HEK293 (cell line): ENCODE measurements around the gene SLC7A10.
"Not testable (repeated sequence)": the region's sequence is repeated elsewhere in the genome, so short reads cannot be mapped to it uniquely, and the experiment has no call there.

Experiments used
- CTCF ChIA-PET: fragments of 350-600 bp; formaldehyde crosslinking; extraction: SDS; loops from one replicate; lab custom pipeline; 2021; ENCODE audit warnings: antibody characterized with exemption; lab: Yijun Ruan, JAX
- POLR2A ChIA-PET: fragments of 300-600 bp; formaldehyde crosslinking; extraction: SDS; loops from one replicate; lab custom pipeline; 2020; ENCODE audit warnings: antibody characterized with exemption, inconsistent platforms; lab: Yijun Ruan, JAX
- H3K27ac ChIP-seq: fragments of 200-500 bp; sonication (Bioruptor generic); 2 replicates; pipeline ENCODE4 v1.5.1; 2014; ENCODE audit warnings: low read depth, low read length, control low read depth, inconsistent platforms; ENCODE audit errors: extremely low read depth
- H3K36me3 ChIP-seq, 2 experiments: fragments of 200-500 bp in 1 of 2; sonication (Bioruptor generic) in 1 of 2; 1 replicate in 1 of 2; 2 replicates in 1 of 2; pipeline ENCODE4 v1.5.1; 2014 to 2017; ENCODE audit warnings: inconsistent platforms in 2 of 2, low read length in 2 of 2; ENCODE audit not compliant: control insufficient read depth in 2 of 2, insufficient read depth in 1 of 2
- H3K4me1 ChIP-seq: fragments of 200-500 bp; sonication (Bioruptor generic); 2 replicates; pipeline ENCODE4 v1.5.1; 2014; ENCODE audit warnings: mild to moderate bottlenecking, low read length, inconsistent platforms; ENCODE audit not compliant: control insufficient read depth, insufficient read depth
- H3K4me3 ChIP-seq: 2 replicates; pipeline ENCODE4 v1.5.1; 2011; ENCODE audit warnings: low read depth, mild to moderate bottlenecking, control low read depth, low read length, moderate library complexity
- H3K9me3 ChIP-seq: fragments of 200-500 bp; sonication (Bioruptor generic); 2 replicates; pipeline ENCODE4 v1.5.1; 2014; ENCODE audit warnings: low read depth, low read length, inconsistent platforms; ENCODE audit not compliant: control insufficient read depth, insufficient read depth
- EGR2 ChIP-seq: fragments of 450-650 bp; formaldehyde crosslinking; IDR thresholded peaks from 2 replicates; pipeline ENCODE4 v1.5.1; 2016; ENCODE audit warnings: low read depth, missing biosample characterization, missing genetic modification characterization
- KLF1 ChIP-seq: fragments of 450-650 bp; formaldehyde crosslinking; IDR thresholded peaks from 2 replicates; pipeline ENCODE4 v1.5.1; 2016; ENCODE audit warnings: missing biosample characterization, missing genetic modification characterization
- PATZ1 ChIP-seq: fragments of 450-650 bp; formaldehyde crosslinking; IDR thresholded peaks from 2 replicates; pipeline ENCODE4 v1.5.1; 2016; ENCODE audit warnings: missing biosample characterization, missing genetic modification characterization
- SALL2 ChIP-seq: fragments of 450-650 bp; formaldehyde crosslinking; IDR thresholded peaks from 2 replicates; pipeline ENCODE4 v1.5.0; 2017; ENCODE audit warnings: missing biosample characterization, mild to moderate bottlenecking, missing genetic modification characterization, borderline replicate concordance
- SP2 ChIP-seq: fragments of 450-650 bp; formaldehyde crosslinking; IDR thresholded peaks from 2 replicates; pipeline ENCODE4 v1.5.1; 2016; ENCODE audit warnings: missing biosample characterization, missing genetic modification characterization
- SP3 ChIP-seq: fragments of 450-650 bp; formaldehyde crosslinking; IDR thresholded peaks from 2 replicates; pipeline ENCODE4 v1.5.1; 2016; ENCODE audit warnings: missing biosample characterization, missing genetic modification characterization
- ZFHX2 ChIP-seq: fragments of 450-650 bp; formaldehyde crosslinking; conservative IDR thresholded peaks from 2 replicates; pipeline ENCODE4 v1.5.1; 2016; ENCODE audit warnings: missing biosample characterization, missing genetic modification characterization
- ZIC2 ChIP-seq: fragments of 450-650 bp; formaldehyde crosslinking; IDR thresholded peaks from 2 replicates; pipeline ENCODE4 v1.5.1; 2016; ENCODE audit warnings: missing biosample characterization, missing genetic modification characterization
- ZNF112 ChIP-seq: fragments of 450-650 bp; formaldehyde crosslinking; IDR thresholded peaks from 2 replicates; pipeline ENCODE4 v1.5.0; 2017; ENCODE audit warnings: missing biosample characterization, missing genetic modification characterization
- ZNF121 ChIP-seq: fragments of 450-650 bp; formaldehyde crosslinking; IDR thresholded peaks from 2 replicates; pipeline ENCODE4 v1.5.1; 2016; ENCODE audit warnings: missing biosample characterization, missing genetic modification characterization
- ZNF138 ChIP-seq: fragments of 450-650 bp; formaldehyde crosslinking; IDR thresholded peaks from 2 replicates; pipeline ENCODE4 v1.5.1; 2016; ENCODE audit warnings: missing biosample characterization, missing genetic modification characterization, borderline replicate concordance
- ZNF248 ChIP-seq: fragments of 450-650 bp; formaldehyde crosslinking; IDR thresholded peaks from 2 replicates; pipeline ENCODE4 v1.5.1; 2017; ENCODE audit warnings: missing biosample characterization, missing genetic modification characterization
- ZNF266 ChIP-seq: fragments of 450-650 bp; formaldehyde crosslinking; IDR thresholded peaks from 2 replicates; pipeline ENCODE4 v1.5.1; 2016; ENCODE audit warnings: missing biosample characterization, missing genetic modification characterization, low read depth
- ZNF324 ChIP-seq: fragments of 450-650 bp; formaldehyde crosslinking; IDR thresholded peaks from 2 replicates; pipeline ENCODE4 v1.5.1; 2016; ENCODE audit warnings: missing biosample characterization, missing genetic modification characterization
- ZNF423 ChIP-seq: fragments of 450-650 bp; formaldehyde crosslinking; IDR thresholded peaks from 2 replicates; pipeline ENCODE4 v1.5.1; 2016; ENCODE audit warnings: missing biosample characterization, missing genetic modification characterization
- ZNF433 ChIP-seq: fragments of 450-650 bp; formaldehyde crosslinking; IDR thresholded peaks from 2 replicates; pipeline ENCODE4 v1.5.1; 2016; ENCODE audit warnings: missing biosample characterization, missing genetic modification characterization, low read depth
- ZNF514 ChIP-seq: fragments of 450-650 bp; formaldehyde crosslinking; IDR thresholded peaks from 2 replicates; pipeline ENCODE4 v1.5.1; 2016; ENCODE audit warnings: missing biosample characterization, missing genetic modification characterization
- ZNF596 ChIP-seq: fragments of 450-650 bp; IDR thresholded peaks from 2 replicates; pipeline ENCODE4 v1.5.0; 2018; ENCODE audit warnings: missing biosample characterization, mild to moderate bottlenecking, missing genetic modification characterization, moderate library complexity
- ZNF660 ChIP-seq: fragments of 450-650 bp; IDR thresholded peaks from 2 replicates; pipeline ENCODE4 v1.5.1; 2018; ENCODE audit warnings: missing biosample characterization, mild to moderate bottlenecking, missing genetic modification characterization
- ZNF776 ChIP-seq: fragments of 450-650 bp; formaldehyde crosslinking; IDR thresholded peaks from 2 replicates; pipeline ENCODE4 v1.5.0; 2017; ENCODE audit warnings: missing biosample characterization, missing genetic modification characterization, borderline replicate concordance
- TF ChIP-seq, protein P1 (sequence below): fragments of 450-650 bp; formaldehyde crosslinking; IDR thresholded peaks from 2 replicates; pipeline ENCODE4 v1.5.1; 2016; ENCODE audit warnings: missing biosample characterization, missing genetic modification characterization, low read depth

Gene SLC7A10

GRCh38 chr19:33191501-33191900 lies 34.1 kb downstream of the SLC7A10 start (continued):
- TF ChIP-seq ZNF248 (peak; percentile 5; the same call in 1 of the 2 replicates), ZNF596 (tag by site-specific recombination) (no peak), ZNF433 (tag by site-specific recombination) (no peak), PATZ1 (tag by site-specific recombination) (no peak), ZNF266 (no peak), ZNF514 (tag by site-specific recombination) (no peak), ZNF660 (tag by site-specific recombination) (no peak), ZNF138 (tag by site-specific recombination) (no peak), SALL2 (tag by site-specific recombination) (no peak), ZNF324 (no peak)
- TF ChIP-seq, all 188 proteins: peak for 3

- H3K36me3 ChIP-seq, POLR2A ChIA-PET, H3K4me3 ChIP-seq, H3K27ac ChIP-seq, H3K9me3 ChIP-seq: not testable (repeated sequence)
- TF ChIP-seq ZNF248 = 0 out of 2 replicates have a peak, but pooled peaks have one; percentile 4
- peak; percentile 96 for TF ChIP-seq ZNF121
- CTCF ChIA-PET = interaction anchor here (0.5 to 12.3 kb wide), 6 partner anchors 19 to 703 kb away, joined by 3 to 154 read pairs (median 4); no protein-coding TSS in a partner anchor
- H3K4me1 ChIP-seq = peaks cover 15% of the 10 kb centered on the region
Observed at GRCh38 chr19:33191092-33191491, 34.6 kb downstream of the SLC7A10 start.

DNA sequence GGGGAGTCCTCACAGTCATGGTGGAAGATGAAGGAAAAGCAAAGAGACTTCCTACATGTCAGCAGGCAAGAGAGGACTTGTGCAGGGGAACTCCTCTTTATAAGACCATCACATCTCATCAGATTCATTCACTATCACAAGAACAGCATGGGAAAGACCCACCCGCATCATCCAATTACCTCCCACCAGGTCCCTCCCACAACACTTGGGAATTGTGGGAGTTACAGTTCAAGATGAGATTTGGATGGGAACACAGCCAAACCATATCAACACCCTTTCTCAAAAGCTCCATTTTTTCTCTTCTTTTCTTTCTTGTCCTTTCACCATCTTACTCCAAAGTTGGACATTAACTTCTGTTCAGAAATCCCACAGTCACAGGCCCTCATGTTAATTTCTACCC lies 36.2 kb downstream of the SLC7A10 start:
- no peak overlapping the region for H3K4me3 ChIP-seq

DNA sequence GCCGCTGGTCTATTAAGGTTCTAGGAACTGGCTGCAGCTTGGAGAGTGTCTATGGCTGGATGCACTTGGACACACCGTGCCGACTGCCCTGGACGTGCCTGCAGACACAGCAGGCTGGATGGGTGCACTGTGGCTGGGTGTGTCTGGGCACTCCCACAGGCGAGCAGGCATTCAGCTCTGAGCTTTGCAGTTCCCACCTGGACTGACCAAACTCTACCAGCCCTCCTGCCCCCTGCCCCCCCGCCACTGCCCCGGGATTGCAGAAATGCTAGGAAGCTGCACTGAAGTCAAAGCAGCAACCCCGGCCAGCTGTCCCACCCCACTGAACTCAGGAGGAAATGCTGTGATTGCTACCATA lies 38.5 kb downstream of the SLC7A10 start:
- Histone ChIP-seq H3K4me3 (no peak overlapping the region), H3K36me3 (no peaks in the 10 kb centered on the region), H3K4me1 (peaks cover 5% of the 10 kb centered on the region; the same call in 1 of the 2 replicates), H3K27ac (no peak overlapping the region), H3K9me3 (no peaks in the 10 kb centered on the region; the same call in 1 of the 2 replicates)
- CTCF ChIA-PET = interaction anchor here (0.6 to 12.3 kb wide), 7 partner anchors 16 to 211 kb away, joined by 3 to 271 read pairs (median 92); partner anchors contain the start of gene WDR88
- TF ChIP-seq ZNF776 (tag by site-specific recombination) = no peak
- TF ChIP-seq ZNF433 (tag by site-specific recombination) = 0 out of 2 replicates have a peak, but pooled peaks have one; percentile 6
- TF ChIP-seq KLF1 (tag by site-specific recombination) = peak; percentile 47; the same call in 1 of the 2 replicates
- TF ChIP-seq, protein P1, sequence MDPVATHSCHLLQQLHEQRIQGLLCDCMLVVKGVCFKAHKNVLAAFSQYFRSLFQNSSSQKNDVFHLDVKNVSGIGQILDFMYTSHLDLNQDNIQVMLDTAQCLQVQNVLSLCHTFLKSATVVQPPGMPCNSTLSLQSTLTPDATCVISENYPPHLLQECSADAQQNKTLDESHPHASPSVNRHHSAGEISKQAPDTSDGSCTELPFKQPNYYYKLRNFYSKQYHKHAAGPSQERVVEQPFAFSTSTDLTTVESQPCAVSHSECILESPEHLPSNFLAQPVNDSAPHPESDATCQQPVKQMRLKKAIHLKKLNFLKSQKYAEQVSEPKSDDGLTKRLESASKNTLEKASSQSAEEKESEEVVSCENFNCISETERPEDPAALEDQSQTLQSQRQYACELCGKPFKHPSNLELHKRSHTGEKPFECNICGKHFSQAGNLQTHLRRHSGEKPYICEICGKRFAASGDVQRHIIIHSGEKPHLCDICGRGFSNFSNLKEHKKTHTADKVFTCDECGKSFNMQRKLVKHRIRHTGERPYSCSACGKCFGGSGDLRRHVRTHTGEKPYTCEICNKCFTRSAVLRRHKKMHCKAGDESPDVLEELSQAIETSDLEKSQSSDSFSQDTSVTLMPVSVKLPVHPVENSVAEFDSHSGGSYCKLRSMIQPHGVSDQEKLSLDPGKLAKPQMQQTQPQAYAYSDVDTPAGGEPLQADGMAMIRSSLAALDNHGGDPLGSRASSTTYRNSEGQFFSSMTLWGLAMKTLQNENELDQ (tag by site-specific recombination) = no peak
- TF ChIP-seq ZNF423 (tag by site-specific recombination) = 0 out of 2 replicates have a peak, but pooled peaks have one; percentile 31
- TF ChIP-seq ZIC2 = peak; percentile 59
- POLR2A ChIA-PET = interaction anchor here (2.6 kb wide), 1 partner anchor 10 kb away, joined by 10 read pairs; no protein-coding TSS in a partner anchor

More for the DNA sequence above, 36.2 kb downstream of the SLC7A10 start:
- Histone ChIP-seq H3K4me1 (peaks cover 5% of the 10 kb centered on the region; the same call in 1 of the 2 replicates), H3K9me3 (no peaks in the 10 kb centered on the region; the same call in 1 of the 2 replicates), H3K36me3 (no peaks in the 10 kb centered on the region), H3K27ac (no peak overlapping the region)
- TF ChIP-seq ZFHX2 (tag by site-specific recombination) (peak; percentile 98), SP2 (tag by site-specific recombination) (peak; percentile 43; the same call in 1 of the 2 replicates), SP3 (tag by site-specific recombination) (peak; percentile 67), EGR2 (peak; percentile 98), ZNF112 (tag by site-specific recombination) (no peak)
- POLR2A ChIA-PET = interaction anchor here (1.7 kb wide), 1 partner anchor 13 kb away, joined by 5 read pairs; no protein-coding TSS in a partner anchor
- CTCF ChIA-PET = interaction anchor here (1.0 to 12.3 kb wide), 4 partner anchors 18 to 63 kb away, joined by 3 to 154 read pairs (median 6); no protein-coding TSS in a partner anchor
